SKM-1 treated with dmso at 0.1 percent for 144 hours (cell line): ENCODE data around the gene ACOT11.
"Not testable (repeated sequence)": the region's sequence is repeated elsewhere in the genome, so short reads cannot be mapped to it uniquely, and the experiment has no call there.

Source experiments
- DNase-seq: peaks from one replicate; lab custom pipeline; 2025; ENCODE audit not compliant: unreplicated experiment; lab: John Stamatoyannopoulos, UW

Gene ACOT11

DNA sequence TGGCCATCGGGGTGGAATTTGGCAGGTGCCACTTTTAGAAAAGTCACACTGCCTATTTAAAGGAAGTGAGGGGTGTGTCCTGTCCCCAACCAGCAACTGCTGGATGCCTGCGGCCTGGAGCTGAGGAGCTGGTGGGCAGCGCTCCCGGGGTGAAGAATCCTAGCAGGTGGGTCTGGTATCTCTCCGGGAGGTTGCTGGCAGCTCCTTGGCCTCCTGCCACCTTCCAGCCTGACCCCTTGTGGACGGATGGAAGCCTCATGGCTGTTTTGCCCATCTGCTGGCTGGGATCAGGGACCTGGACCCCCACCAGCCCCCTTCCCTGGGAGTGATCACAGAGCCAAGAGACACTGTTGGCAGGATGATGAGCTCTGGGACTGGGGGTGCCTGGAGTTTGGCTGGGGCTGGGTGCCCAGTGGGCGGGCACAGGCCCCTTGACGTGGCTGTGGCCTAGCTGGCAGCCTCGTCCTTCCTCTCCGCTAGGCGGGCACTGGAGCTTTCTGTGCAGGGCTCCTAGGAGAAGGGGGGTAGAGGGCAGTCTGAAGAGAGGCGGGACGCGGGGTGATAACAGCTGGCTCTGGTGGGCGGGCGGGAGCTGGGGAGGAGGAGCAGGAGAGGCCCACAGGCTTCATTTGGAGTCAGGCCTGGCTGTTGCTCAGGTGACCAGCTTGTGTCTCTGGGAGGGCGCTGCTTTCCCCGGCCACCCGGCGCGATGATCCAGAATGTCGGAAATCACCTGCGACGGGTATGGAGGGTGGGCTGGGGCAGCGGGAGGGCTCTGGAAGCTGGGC is at the start of gene ACOT11:
ACOT11 (plus strand) TSS at position 628 of the 788 bp plus-strand sequence; CDS start at position 710, 82 bp downstream.
- DNase-seq = no peak

DNA sequence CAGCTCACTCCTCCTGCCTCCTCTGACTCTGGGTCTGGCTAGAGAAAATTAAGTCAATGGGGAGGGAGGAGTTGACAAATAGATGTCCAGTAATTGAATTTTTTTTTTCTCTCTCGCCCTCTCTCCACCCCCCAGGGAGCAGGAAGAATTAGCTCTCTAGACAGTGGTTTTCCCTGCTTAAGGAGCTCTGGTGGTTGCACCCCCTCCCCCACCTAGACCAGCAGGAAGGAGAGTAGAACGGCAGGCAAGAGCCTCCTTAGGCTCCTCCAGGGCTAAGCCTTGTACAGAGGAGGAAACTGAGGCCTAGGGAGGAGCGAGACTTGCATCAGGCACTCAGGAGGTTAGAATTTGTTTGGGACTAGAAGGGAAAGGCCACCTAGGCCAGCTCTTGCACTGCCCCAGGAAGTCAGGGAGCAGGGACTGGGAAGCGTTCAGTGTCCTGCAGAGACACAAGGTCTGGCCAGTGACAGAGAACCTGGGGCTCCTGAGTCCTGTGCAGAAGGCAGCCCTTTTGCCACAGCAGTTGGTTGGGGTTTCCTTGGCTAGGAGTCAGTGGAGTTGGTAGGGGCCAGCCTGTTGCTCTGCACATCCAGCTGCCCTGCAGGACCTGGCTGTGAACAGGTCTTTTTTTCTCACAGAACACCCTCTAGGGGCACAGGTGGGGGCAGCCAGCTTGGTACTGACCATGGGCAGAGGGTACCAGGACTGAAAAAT is 49.5 kb upstream of the ACOT11 start:
- DNase-seq = no peak

DNA sequence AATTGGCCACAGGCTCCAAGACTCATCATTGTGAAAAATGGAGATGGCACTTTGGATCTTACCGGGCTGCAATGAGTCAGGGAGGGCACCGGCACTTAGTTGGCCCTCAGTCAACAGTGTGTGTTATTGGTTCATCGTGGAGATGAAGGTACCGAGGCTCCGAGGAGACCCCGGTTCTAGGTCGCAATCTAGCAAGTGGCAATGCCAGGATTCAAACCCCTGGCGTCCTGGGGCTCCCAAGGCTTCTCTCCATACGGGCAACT is 49.0 kb upstream of the ACOT11 start:
- no peak for DNase-seq

- DNase-seq = no peak
Measured at GRCh38 chr1:54499360-54500106, 48.5 kb upstream of the ACOT11 start.

DNA sequence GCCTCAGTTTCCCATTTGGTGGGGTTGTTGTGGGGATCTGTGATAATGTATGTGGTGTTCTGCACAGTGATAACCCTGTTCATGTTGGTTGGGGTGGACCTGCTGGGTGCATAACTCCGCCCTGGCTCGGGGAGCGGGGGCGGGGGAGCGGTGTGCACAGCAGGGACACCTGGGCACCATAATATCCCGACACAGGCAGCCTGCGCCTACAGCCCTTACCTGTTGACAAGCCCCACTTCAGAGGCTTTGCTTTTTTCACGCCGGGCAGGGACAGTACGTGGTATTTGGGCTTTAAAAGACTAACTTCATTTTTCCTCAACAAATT is 48.0 kb upstream of the ACOT11 start:
- DNase-seq = no peak

DNA sequence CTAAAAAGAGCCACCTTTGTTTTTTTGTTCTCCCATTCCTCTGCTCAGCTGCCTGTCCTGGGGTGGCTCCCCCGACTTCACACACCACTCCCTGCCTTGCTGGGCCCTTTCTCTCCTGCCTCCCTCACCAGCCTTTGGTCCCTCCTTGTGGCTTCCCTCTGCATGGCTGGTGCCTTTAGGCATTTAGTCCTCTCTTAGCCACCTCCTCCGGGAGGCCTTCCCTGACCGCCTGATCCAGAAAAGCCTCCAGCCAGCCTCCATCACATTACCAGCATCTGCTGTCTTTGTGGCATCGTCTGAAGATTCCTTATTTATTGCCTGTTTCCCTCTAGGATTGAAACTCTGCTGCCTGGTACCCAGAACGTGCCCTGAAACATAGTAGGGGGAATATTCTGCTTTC is 46.2 kb upstream of the ACOT11 start:
- no peak for DNase-seq

GRCh38 chr1:54502342-54502741 is 45.7 kb upstream of the ACOT11 start:
- DNase-seq = no peak

DNA sequence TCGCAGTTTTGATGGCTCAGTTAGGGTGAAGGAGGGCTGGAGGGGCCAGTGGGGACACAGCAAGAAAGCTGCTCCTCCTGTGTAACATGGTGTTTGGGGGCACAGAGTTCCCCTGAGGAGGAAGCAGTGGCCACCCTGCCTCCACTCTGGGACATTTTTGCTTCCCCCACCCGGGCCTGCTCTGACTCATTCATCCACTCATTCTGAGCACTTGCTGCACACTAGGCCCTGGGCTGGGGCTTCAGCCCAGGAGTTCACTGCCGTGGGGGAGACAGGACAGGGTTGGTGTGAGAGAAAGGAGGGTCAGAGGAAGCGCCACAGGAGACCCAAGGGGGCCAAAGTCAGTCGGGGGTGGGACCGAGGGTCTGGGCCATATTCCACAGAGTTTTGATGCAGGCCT is 41.4 kb upstream of the ACOT11 start:
- no peak for DNase-seq

DNA sequence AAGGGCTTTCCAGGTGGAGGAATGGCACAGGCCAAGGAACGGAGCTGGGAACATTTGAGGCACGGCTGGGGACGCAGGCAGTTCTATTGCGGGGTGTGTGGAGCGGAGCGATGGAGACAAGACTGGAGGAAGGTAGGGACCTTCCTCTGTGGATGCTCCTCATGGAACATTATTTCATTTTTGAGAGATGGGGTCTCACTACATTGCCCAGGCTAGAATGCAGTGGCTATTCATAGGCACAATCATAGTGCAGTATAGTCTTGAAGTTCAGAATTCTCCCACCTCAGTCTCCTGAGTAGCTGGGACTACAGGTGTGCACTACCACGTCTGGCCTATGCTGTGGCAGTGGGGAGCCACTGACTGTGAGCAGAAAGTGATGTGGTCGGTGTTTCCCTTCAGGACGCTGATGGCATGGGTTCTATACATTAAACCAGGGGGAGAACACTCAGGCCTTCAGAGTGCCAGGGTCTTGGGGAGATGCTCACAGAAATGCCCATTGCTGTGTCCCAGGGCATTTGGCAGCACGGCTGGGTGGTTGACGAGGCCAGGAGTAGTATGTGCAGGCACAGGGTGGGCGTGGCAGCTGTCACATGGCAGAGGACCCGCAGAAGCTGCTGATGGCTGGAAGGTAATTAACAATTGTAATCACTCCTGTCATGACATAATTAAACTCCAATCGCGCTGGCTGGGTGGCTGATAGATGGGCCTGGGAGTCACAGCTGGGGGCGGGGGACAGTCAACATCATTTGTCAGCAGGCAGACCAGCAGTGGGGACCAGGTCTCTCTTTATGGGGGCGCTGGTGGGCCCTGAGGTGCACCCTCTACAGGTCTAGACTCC is 40.8 kb upstream of the ACOT11 start:
- DNase-seq = no peak

DNA sequence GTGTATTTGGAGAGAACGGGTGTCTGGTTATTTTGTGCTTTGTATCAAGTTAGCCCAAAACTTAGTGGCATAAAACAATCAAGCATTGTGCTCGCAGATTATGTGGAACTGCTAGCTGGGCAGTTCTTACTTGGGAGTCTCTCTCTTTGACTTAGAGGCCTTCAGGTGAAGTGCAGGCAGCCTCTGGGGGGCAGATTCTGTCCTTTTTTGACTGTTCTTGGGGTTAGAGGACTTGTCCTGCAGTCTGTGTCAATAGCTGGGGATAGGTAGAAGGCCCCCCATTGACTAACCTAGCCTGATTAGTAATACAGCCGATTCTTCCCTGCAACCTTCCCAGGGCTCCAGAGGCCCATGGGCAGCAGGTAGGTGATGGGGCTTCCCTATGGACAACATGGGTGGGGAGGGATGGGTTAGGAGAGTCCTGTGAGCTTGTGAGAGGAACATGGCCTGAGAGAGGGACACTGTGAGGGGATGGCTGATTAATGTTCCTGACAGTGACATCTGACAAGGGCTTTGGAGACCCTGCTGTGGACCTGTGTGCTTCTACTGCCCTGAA is 37.2 kb upstream of the ACOT11 start:
- DNase-seq = no peak

DNA sequence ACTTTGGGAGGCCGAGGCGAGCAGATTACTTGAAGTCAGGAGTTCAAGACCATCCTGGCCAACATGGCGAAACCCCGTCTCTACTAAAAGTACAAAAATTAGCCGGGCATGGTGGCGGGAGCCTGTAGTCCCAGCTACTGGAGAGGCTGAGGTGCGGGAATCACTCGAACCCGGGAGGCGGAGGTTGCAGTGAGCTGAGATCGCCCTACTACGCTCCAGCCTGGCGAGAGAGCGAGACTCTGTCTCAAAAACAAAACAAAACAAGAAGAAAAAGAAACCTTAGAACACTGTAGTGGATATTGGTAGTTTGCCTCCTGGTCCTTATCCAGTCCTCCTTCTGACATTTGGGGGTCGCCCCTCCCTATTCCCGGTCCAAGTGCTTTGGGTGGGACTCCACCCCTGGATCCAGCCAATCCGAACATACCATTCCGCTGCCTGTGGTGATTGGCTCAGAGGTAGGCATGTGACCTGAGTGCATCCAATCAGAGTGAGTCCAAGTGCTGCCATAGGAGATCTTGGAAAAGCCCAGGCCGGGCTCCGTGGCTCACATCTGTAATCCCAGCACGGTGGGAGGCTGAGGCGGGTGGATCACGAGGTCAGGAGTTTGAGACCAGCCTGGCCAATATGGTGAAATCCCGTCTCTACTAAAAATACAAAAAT is 34.0 kb upstream of the ACOT11 start:
- not testable (repeated sequence) for DNase-seq

DNA sequence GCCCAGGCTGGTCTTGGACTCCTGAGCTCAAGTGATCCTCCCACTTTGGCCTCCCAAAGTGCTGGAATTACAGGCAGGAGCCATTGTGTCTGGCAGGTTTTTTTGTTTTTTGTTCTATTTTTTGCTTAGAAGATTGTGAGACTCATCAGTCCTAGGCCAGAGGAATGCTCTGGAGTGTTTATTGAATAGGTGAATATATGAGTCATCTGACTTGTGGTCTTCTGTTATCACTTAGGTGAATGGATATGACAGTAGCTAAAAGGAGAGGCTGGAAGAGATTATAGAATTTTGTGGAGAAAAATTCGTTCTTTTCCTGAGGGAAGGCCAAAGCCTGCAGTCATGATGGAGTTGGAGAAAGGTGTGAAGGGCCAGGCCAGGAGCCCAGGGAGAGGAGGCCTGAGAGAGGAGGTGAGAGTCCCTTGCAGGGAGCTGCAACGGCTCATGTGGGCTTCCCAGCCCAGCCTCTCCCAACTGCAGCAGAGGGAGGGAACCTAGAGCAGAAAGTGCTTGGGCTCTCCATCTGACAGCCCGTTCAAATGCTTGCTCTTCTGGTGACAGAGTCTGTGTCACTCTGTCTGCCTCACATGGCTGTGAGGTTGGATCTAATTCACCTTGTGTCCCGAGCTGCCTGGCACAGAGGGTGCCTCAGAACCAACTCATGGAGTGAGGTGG is 31.6 kb upstream of the ACOT11 start:
- no peak for DNase-seq

GRCh38 chr1:54517496-54517895 is 30.5 kb upstream of the ACOT11 start:
- no peak for DNase-seq

DNA sequence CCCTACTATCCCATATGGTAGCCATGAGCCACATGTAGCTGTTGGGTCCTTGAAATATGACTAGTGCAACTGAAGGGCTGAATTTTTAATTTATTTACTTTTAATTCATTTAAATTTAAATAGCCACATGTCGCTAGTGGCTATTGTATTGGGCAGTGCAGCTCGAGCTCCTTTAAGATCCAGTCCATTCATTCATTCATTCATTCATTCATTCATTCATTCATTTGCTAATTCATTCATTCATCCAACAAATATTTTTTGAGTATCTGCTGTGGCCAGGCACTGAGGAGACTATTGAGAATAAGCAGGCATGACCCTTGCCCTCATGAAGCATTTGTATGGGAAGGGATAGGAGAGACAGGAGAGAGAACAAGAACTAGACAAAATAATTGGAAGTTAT is 29.5 kb upstream of the ACOT11 start:
- DNase-seq = no peak

DNA sequence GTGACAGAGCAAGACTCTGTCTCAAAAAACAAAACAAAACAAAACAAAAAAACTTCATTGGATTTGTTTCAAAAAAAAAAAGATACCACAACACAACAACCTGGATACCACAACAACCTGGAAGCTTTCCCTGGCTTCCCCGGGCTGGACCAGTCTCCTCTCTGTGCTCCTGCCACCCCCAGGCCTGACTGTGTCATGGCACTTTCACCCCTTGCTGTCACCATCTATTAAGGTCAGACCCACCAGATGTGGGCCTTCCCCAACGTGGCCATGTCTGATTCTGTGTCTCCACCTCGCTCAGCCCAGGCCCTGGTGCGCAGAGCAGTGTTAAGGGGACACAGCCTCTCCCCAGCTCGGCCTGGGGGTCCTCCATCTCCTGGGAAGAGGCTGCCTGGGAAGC is 28.3 kb upstream of the ACOT11 start:
- DNase-seq = no peak

DNA sequence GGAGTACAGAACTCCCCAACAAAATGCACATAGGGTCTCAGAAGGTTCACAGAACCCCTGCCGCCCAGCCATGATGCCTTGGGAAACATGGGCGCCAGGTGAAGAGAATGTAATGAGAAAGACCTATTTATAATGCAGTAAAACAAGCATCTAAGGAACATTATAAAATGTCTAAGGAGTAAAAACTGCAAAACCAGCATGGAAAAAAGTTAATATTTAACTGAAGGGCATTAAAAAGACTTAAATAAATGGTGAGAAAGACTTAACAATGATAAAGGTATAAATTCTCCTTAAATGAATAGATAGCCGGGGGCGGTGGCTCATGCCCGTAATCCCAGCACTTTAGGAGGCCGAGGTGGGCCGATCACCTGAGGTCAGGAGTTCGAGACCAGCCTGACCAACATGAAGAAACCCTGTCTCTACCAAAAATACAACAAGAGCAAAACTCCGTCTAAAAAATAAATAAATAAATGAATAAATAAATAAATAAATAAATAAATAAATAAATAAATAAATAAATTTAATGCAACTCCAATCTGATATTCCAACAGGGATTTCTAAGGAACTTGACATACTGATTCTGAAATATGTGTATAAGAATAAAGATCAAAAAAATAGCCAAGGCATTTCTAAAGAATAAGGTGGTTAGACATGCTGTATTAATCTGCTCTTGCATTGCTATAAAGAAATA is 27.3 kb upstream of the ACOT11 start:
- DNase-seq = no peak

DNA sequence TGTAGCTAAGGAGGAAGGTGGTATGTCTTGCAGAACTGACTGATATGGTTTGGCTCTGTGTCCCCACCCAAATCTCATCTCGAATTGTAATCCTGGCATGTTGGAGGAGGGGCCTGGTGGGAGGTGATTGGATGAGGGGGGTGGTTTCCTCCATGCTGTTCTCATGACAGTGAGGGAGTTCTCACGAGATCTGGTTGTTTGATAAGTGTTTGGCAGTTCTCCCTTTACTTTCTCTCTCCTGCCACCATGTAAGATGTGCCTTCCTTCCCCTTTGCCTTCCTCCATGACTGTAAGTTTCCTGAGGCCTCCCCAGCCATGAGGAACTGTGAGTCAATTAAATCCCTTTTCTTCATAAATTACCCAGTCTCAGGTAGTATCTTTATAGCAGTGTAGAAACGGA is 21.5 kb upstream of the ACOT11 start:
- DNase-seq = not testable (repeated sequence)

- DNase-seq = no peak
Measured at GRCh38 chr1:54528613-54529012, 19.4 kb upstream of the ACOT11 start.

DNA sequence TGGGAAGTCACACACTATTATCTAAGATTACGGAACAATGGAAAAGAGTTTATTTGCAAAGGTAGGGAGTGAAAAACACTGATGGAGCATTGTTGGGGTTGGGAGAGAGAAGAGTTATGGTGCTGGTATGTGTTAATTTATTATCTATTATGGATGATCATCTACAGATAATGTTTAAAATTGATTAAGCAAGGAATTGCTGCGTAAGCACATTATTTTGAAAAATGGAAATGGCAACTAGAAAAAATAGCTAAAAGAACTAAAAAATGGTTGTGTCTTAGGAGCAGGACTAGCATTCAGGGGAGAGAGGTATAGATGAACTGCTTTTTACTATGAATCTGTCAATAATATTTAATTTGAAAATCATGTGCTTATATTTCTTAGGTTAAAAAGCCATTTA is 16.0 kb upstream of the ACOT11 start:
- no peak for DNase-seq
